ES-I3 (cell line): ENCODE data around the gene GRM4.

Experiments used
- H3K36me3 ChIP-seq: 2 replicates; pipeline ENCODE4 v1.6.1; 2013; ENCODE audit warnings: mild to moderate bottlenecking, low read length, control low read depth, moderate library complexity; ENCODE audit not compliant: insufficient read depth
- H3K4me1 ChIP-seq: 2 replicates; pipeline ENCODE4 v1.6.1; 2013; ENCODE audit warnings: mild to moderate bottlenecking, control low read depth, low read length; ENCODE audit not compliant: insufficient read depth
- H3K9ac ChIP-seq: 2 replicates; pipeline ENCODE4 v1.6.1; 2013; ENCODE audit warnings: low read depth, mild to moderate bottlenecking, low read length, moderate library complexity
- H3K9me3 ChIP-seq: 2 replicates; pipeline ENCODE4 v1.6.1; 2013; ENCODE audit warnings: mild to moderate bottlenecking, low read length, moderate library complexity; ENCODE audit not compliant: control insufficient read depth, insufficient read depth

GRM4 gene

GRCh38 chr6:33984466-33985312, 161.2 kb downstream of the GRM4 start:
- H3K9ac ChIP-seq = no peak overlapping the region
- H3K36me3 ChIP-seq = no peaks in the 10 kb centered on the region
- H3K4me1 ChIP-seq = peaks cover 4% of the 10 kb centered on the region; the same call in 1 of the 2 replicates
- peaks cover 9% of the 10 kb centered on the region for H3K9me3 ChIP-seq

GRCh38 chr6:33983721-33984465, 162.0 kb downstream of the GRM4 start:
- H3K9ac ChIP-seq = no peak overlapping the region
- peaks cover 9% of the 10 kb centered on the region for H3K9me3 ChIP-seq
- no peaks in the 10 kb centered on the region for H3K36me3 ChIP-seq
- H3K4me1 ChIP-seq = peaks cover 4% of the 10 kb centered on the region; the same call in 1 of the 2 replicates

- peaks cover 9% of the 10 kb centered on the region for H3K9me3 ChIP-seq
- H3K36me3 ChIP-seq = no peaks in the 10 kb centered on the region
- H3K4me1 ChIP-seq = peaks cover 4% of the 10 kb centered on the region; the same call in 1 of the 2 replicates
Measured at GRCh38 chr6:33983109-33983716, 162.7 kb downstream of the GRM4 start.

GRCh38 chr6:33981861-33982260, 164.0 kb downstream of the GRM4 start:
- Histone ChIP-seq H3K36me3 (no peaks in the 10 kb centered on the region), H3K4me1 (peaks cover 4% of the 10 kb centered on the region; the same call in 1 of the 2 replicates), H3K9me3 (peaks cover 7% of the 10 kb centered on the region), H3K9ac (no peak overlapping the region)

More at GRCh38 chr6:33983109-33983716, 162.7 kb downstream of the GRM4 start:
- H3K9ac ChIP-seq = no peak overlapping the region

DNA sequence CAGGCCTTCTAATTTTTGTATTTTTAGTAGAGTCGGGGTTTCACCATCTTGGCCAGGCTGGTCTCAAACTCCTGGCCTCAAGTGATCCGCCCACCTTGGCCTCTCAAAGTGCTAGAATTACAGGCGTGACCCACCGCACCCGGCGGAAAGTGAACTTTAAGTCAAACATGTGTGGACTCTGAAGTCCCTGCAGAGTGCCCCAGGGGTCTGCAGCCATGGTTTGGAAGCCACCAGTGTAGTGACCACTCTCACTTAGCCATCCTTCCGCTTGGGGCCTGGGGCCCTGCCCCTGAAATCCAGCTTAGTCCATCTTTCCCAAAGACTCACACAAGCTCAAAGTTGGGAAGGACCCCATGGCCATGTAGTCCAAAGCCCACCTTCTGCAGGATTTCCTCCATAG, 164.5 kb downstream of the GRM4 start:
- H3K9ac ChIP-seq = no peak overlapping the region
- H3K4me1 ChIP-seq = peaks cover 4% of the 10 kb centered on the region; the same call in 1 of the 2 replicates
- 0 out of 2 replicates have a peak, but pooled peaks cover 3% of the 10 kb centered on the region for H3K9me3 ChIP-seq
- H3K36me3 ChIP-seq = no peaks in the 10 kb centered on the region

- no peaks in the 10 kb centered on the region for H3K36me3 ChIP-seq
- H3K9me3 ChIP-seq = no peaks in the 10 kb centered on the region
- H3K4me1 ChIP-seq = peaks cover 4% of the 10 kb centered on the region; the same call in 1 of the 2 replicates
- no peak overlapping the region for H3K9ac ChIP-seq
Measured at GRCh38 chr6:33980176-33981175, 165.4 kb downstream of the GRM4 start.

- Histone ChIP-seq H3K36me3 (no peaks in the 10 kb centered on the region), H3K9ac (no peak overlapping the region), H3K4me1 (no peaks in the 10 kb centered on the region), H3K9me3 (no peaks in the 10 kb centered on the region)
Measured at GRCh38 chr6:33979750-33980149, 166.1 kb downstream of the GRM4 start.

DNA sequence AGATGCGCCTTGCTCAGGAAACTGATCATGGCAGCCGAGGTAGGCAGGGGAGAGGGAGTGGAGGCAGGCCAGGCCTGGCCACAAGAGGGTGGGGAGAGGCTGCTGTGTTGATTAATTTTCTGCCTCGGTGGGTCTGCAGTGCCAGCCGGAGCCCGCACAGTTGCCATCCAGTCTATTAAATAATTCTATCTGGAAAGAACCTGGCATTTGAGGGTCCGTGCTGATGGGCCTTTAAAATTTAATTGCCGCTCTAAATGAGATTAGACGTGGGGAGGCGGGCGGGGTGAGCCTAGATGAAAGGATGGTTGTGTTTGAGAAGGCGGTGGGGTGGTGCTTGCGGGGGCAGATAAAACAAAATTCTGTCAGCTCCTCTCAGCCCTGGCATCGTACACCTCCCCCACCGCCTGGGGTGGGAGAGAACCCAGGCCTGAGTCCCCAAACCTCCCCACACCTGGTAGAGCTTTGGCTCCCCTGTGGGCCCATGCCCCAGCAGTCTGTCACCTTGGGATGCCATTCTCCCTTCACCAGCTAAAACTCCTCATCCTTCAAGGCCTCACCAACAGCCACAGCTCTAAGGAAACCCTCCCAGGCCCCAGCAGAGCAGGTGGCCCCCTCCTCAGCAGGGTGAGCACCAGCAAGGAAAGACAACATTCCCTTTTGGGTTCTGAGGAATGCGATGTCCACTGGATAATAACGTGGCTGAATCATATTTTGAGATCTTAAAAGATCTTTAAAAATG, 167.3 kb downstream of the GRM4 start:
- Histone ChIP-seq H3K36me3 (no peaks in the 10 kb centered on the region), H3K9ac (no peak overlapping the region), H3K4me1 (no peaks in the 10 kb centered on the region), H3K9me3 (no peaks in the 10 kb centered on the region)

DNA sequence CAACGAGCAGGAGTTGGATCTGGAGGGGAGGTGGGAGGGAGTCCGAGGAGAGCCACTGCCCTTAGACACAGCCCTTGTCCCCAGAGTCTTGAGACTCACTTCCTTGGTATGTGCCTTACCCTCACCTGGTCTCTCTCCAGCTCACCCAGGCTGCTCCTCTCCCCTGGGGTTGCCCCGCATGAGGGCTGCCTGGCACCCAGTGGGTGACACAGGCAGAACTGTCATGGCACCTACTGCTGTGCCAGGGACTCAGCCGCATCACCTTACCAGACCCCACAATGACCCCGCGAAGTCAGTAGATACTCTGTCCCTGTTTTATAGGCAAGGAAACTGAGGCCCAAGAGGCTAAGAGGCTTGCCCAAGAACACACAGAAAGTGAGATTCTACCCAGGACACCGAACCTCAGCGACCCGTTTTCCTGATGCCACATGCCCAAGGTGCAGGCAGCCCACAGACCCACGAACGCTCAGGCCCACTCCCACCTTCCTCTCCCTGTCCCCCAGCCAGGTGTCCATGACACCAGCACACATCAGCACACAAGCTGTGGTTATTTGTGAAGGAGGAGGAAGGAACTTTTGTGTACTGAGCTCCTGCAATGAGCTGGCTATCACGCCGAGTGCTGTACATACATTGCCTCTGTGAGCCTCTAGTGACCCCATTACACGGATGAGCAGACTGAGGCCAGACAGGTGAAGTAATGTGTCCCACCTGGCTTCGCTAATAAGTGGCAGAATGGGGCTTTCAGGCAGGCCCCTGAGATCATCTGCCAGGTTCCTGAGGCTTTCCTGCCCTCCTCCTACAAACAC, 168.1 kb downstream of the GRM4 start:
- no peaks in the 10 kb centered on the region for H3K9me3 ChIP-seq
- H3K36me3 ChIP-seq = no peaks in the 10 kb centered on the region
- H3K9ac ChIP-seq = no peak overlapping the region
- no peaks in the 10 kb centered on the region for H3K4me1 ChIP-seq

DNA sequence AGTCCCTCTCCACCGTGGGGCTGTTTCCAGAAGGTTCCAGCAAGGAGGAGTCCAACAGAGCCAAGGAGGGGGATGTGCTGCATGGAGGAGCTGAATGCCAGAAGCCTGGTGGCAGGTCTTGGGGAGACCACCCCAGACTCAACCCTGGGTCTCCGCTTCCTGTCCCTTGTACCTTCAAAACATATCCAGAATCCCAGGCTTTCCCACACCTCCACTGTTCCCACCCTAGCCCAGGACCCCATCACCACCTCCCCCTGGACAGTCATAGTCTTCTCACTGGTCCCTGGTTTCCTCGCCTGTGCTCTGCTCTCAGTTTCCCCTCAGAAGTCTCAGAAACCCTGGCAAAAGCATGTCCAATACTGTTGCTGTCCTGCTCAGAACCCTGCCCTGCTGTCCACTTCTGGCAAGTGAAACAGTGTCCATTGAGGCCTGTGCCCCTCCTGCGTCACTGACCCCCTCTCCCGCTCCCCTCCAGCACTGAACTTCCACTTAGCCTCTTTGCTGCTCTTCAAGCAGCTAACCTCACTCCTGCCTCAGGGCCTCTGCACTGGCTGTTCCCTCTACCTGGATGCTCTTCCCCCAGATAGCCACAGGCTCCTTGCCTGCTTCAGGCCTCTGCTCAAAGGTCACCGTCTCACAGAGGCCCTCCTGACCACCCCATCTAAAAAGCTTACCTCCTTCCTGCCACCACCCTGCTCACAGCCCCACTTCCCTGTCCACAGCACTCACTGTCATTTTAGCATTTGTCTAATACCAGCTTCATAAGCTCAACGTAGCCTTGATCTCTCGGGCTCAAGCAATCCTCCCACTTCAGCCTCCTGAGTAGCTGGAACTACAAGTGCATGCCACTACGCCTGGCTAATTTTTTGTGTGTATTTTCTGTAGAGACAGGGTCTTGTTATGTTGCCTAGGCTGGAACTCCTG, 169.2 kb downstream of the GRM4 start:
- no peaks in the 10 kb centered on the region for H3K4me1 ChIP-seq
- no peaks in the 10 kb centered on the region for H3K9me3 ChIP-seq
- no peaks in the 10 kb centered on the region for H3K36me3 ChIP-seq
- H3K9ac ChIP-seq = peak overlapping the region; percentile 35; the same call in 1 of the 2 replicates

- peak overlapping the region; percentile 35; the same call in 1 of the 2 replicates for H3K9ac ChIP-seq
- H3K36me3 ChIP-seq = no peaks in the 10 kb centered on the region
Measured at GRCh38 chr6:33975661-33976436, 170.0 kb downstream of the GRM4 start.

More at GRCh38 chr6:33975661-33976436, 170.0 kb downstream of the GRM4 start:
- Histone ChIP-seq H3K4me1 (no peaks in the 10 kb centered on the region), H3K9me3 (no peaks in the 10 kb centered on the region)
